ENCODE results near the gene LRCH4. TPM values are rescaled to one million over a fixed set of nuclear protein-coding genes. Genes with fewer than 3 reads are reported as not detected.
A peak's percentile ranks its signal among the peaks of the same experiment; 100 is the strongest.

Gene LRCH4, protein sequence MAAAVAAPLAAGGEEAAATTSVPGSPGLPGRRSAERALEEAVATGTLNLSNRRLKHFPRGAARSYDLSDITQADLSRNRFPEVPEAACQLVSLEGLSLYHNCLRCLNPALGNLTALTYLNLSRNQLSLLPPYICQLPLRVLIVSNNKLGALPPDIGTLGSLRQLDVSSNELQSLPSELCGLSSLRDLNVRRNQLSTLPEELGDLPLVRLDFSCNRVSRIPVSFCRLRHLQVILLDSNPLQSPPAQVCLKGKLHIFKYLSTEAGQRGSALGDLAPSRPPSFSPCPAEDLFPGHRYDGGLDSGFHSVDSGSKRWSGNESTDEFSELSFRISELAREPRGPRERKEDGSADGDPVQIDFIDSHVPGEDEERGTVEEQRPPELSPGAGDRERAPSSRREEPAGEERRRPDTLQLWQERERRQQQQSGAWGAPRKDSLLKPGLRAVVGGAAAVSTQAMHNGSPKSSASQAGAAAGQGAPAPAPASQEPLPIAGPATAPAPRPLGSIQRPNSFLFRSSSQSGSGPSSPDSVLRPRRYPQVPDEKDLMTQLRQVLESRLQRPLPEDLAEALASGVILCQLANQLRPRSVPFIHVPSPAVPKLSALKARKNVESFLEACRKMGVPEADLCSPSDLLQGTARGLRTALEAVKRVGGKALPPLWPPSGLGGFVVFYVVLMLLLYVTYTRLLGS
- 27.3 TPM for total RNA-seq
- long read RNA-seq, partial matches to known transcripts, result 5 of 15 reads
- long read RNA-seq, other reads (novel, unspliced or antisense), result 8 of 15 reads

DNA sequence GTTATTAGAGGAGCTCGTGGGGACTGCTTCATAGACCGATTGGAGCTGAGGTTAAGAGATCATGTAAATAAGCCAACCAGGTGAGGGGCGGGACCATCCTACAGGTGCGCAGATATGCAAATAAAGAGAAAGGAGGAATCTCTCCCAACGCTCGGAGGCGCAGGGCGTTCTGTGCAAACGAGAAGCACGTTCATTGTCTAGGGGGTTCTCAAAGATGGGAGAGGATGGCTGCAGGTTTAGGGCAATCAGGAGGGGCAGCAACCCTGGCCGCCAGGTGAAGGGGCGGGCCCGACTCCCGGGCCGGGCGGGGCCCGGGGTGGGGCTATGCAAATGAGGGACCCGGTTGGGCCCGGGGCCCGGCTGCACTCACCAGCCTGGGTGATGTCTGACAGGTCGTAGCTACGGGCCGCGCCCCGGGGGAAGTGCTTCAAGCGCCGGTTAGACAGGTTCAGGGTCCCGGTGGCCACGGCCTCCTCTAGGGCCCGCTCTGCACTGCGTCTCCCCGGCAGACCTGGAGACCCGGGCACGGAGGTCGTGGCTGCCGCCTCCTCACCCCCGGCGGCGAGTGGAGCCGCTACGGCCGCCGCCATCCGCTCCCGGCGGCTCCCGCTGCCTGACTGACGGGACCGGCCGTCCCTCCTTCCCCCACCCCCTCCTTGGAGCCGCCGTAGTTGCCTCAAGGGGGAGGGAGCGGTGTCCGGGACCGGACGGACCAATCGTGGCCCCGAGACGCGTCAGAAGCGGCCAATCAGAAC is at the start of gene LRCH4:
Gene LRCH4 (minus strand): TSS at position 619 of the 755 bp plus-strand sequence. CDS start 29 bp downstream, at position 590.
- peak; percentile 25 for ATAC-seq
- no peak for DNase-seq
- intact Hi-C loops (cut with micrococcal nuclease), result no loop called here

GRCh38 chr7:100632951-100633717 is 47.2 kb upstream of the LRCH4 start:
- intact Hi-C loops (cut with micrococcal nuclease), result no loop called here

GRCh38 chr7:100630066-100630465 is 44.1 kb upstream of the LRCH4 start:
- intact Hi-C loops (cut with micrococcal nuclease), result no loop called here
- no peak for ATAC-seq

More at GRCh38 chr7:100632951-100633717, 47.2 kb upstream of the LRCH4 start:
- peak; percentile 66 for ATAC-seq
- DNase-seq, result peak; percentile 60

GRCh38 chr7:100629117-100629716 is 43.3 kb upstream of the LRCH4 start:
- ATAC-seq (no peak), DNase-seq (no peak)
- intact Hi-C loops (cut with micrococcal nuclease), result no loop called here

More at GRCh38 chr7:100630066-100630465, 44.1 kb upstream of the LRCH4 start:
- DNase-seq, result no peak

- ATAC-seq, result peak; percentile 4
- intact Hi-C loops (cut with micrococcal nuclease), result no loop called here
- no peak for DNase-seq
Observed at GRCh38 chr7:100627238-100627549, 41.3 kb upstream of the LRCH4 start.

DNA sequence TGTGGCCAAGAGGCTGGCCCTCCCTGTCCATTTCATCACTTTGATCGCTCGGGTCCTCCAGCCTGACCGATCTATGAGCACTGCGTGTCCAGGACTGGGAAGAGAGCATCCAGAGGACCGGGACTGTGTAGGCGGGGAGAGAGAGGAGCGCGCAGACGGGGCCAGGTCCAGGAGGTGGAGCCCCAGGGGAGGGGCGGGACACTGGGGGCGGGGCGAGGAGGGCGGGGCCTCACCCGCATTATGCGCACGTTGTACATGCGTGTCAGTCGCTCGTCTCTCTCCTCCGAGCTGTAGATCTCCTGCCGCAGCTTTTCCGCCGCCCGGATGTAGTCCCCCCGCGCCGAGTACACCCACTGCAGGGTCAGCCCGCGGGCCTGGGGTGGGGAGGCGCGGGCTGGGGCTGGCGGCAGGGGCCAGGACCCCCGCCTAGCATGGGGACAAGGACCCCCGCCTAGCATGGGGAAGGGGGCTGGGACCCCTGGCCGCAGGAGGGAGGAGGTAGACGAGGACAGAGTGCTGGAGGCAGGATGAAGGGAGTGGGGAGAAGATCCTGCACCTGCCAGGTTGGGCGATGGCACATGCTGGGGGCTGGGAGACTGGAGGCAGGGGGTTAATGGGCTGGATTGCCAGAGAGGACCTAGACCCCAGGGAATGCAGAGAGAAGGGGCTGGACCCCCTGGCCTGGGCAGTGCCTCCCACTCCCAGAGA is 40.8 kb upstream of the LRCH4 start:
- ATAC-seq, result peak; percentile 98
- intact Hi-C loops (cut with micrococcal nuclease), result no loop called here
- peak; percentile 86 for DNase-seq

DNA sequence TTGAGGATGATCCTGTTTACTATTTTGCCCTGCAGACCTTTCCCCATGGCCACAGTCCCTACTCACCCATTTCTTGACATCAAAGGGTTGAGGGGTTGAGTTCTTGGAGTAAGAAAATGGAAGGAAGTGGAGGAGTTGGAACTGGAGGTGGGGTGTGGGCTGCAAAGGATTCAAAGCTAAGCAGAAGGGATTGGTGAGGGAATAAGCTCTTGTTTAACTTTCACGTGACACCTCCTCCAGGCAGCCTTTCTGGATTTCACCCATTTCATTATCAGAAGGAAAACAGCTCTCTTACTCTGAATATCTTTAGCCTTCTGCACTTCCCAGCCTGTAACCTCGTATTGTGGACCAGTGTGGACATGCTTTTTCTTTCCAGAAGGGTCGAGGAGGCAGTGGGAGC is 40.1 kb upstream of the LRCH4 start:
- DNase-seq, result no peak
- intact Hi-C loops (cut with micrococcal nuclease), result no loop called here
- ATAC-seq, result no peak

DNA sequence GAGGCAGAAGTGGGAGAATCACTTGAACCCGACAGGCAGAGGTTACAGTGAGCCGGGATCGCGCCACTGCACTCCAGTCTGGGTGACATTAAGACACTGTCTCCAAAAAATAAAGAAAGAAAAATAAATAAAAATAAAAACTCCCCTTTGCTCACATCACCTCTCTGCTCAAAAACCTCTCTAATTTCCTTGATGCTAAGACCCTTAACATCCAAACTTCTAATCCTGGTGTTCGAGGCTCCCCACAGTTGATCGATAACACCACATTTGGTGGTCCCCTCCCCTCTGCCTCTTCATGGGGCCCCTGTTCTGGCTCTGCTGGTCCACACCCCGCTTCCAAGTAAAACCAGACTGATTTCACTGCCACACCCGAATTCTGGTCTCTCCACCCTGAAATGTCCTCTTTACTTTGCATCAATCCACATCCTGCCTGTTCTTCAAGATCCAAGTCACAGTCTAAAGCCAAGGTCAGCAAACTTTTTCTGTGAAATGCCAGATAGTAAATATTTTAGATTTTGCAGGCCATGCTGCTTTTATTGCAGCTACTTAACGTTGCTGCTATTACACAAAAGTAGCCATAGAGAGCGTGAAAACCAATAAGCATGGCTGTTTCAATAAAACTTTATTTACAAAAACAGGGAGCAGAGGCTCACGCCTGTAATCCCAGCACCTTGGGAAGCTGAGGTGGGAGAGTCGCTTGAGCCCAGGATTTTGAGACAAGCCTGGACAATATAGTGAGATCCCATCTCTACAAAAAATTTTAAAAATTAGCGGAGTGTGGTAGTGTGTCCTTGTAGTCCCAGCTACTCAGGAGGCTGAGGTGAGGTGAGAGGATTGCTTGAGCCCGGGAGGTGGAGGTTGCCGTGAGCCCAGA is 38.3 kb upstream of the LRCH4 start:
- no peak for ATAC-seq
- no peak for DNase-seq

GRCh38 chr7:100621554-100621953 is 35.6 kb upstream of the LRCH4 start:
- ATAC-seq (no peak), DNase-seq (no peak)
- intact Hi-C loops (cut with micrococcal nuclease), result no loop called here

More for the DNA sequence above, 38.3 kb upstream of the LRCH4 start:
- intact Hi-C loops (cut with micrococcal nuclease), result no loop called here

GRCh38 chr7:100620804-100621203 is 34.9 kb upstream of the LRCH4 start:
- DNase-seq (no peak), ATAC-seq (no peak)
- intact Hi-C loops (cut with micrococcal nuclease), result no loop called here

DNA sequence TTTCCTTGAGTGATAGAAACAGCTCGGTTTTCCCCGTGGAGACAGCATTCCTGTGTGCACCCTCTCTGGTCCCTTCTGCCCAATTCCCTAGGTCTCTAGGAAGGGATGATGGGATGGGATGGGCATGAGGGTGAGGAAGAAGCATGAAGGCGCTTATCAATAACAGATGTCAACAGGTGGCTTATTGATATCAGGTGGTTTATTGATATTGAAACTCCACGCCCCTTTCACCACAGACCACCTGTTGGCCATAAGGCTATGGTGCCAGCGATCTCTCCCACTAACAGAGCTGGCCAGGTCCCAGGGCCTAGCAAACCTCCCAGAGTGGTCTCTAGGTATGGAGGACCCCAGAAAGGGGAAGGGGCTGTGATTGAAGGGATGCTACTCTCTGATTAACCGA is 34.3 kb upstream of the LRCH4 start:
- DNase-seq (no peak), ATAC-seq (no peak)
- intact Hi-C loops (cut with micrococcal nuclease), result no loop called here

- intact Hi-C loops (cut with micrococcal nuclease), result no loop called here
- DNase-seq (no peak), ATAC-seq (no peak)
Observed at GRCh38 chr7:100614308-100614861, 28.5 kb upstream of the LRCH4 start.

DNA sequence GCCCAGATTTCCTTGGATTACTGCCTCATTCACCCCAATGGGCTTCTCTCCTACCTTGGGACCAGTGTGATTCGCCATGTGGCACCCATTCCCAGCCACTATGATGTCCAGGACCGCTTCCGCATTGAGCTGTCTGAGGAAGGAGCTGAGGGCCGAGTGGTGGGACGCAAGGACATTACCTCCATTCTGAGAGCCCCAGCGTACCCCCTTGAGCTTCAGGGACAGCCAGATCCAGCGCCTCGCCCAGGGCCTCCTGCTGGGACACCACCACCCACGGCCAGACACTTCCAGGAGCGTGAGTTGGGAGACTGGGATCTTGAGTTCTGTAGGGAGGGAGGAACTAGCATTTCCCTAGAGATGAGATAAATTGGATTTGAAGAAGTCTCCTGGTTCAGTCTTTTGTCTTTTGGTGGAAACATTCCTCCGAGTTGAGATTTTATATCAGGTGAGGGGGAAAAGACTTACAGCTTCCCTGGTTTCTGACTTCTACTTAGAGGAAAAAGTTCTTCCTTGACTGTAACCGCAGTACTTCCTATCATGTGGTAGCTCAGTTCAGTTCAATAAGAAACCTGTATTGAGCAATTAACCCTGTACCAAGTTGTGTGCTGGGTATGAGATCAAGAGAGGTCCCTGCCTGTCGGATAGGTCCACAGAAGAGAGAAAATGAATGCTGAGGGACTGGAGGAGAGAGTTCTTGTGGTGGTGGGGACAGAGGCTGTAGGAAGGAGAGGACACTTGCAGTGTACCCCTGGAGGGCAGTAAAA is 27.7 kb upstream of the LRCH4 start:
- DNase-seq (no peak), ATAC-seq (no peak)
- intact Hi-C loops (cut with micrococcal nuclease), result no loop called here

- DNase-seq (no peak), ATAC-seq (peak; percentile 8)
- intact Hi-C loops (cut with micrococcal nuclease), result no loop called here
Observed at GRCh38 chr7:100612730-100613390, 26.9 kb upstream of the LRCH4 start.

DNA sequence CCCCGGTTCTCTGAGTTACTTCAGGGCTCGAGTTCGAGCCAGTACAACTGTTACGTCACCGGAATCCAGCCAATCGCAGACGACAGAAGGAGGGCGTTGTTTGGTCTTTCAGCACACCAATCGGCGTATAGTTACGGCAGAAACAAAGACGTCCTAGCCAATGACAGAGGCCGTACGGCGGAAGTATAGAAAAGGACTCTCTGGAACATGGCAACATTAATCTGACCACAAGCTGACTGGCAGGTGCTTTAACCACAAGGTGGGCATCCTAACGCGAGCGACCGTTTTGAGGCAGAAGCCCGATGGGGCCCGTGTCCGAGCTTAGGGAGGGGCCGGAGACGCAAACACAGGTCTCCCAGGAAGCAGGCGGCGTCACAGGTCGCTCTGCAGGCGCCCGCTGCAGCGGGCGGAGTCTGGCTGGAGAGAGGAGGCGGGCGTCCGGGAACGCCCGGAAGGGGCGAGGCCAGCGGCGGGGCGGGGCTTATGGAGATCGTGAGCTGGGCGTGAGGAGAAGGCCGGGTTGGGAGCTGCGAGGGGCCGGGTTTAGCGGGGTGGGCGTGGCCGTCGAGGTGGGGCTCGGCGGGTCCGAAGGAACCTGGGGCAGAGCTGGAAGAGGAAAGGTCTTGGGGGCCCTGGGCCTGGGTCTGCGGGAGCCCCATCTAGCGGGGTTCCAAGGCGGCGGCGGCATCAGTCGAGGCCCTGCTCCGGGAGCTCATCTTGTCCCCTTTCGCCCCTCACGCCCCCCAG is 26.2 kb upstream of the LRCH4 start, which contains the start of gene MOSPD3:
Gene MOSPD3 (plus strand): TSS at position 558 of the 747 bp plus-strand sequence. CDS start 252 bp downstream, outside the sequence.
- ATAC-seq, result peak; percentile 98
- intact Hi-C loops (cut with micrococcal nuclease), result no loop called here
- DNase-seq, result peak; percentile 98

Measured in left ventricle myocardium superior (tissue), 1 donor.